Retinal pigment epithelial cell (primary cell): ENCODE results near the gene TEAD1.

Experiments
- DNase-seq: peaks from one replicate; pipeline ENCODE4 v3.0.0-alpha.2; 2010; ENCODE audit warnings: low read depth
- H3K4me3 ChIP-seq: 2 replicates; pipeline ENCODE4 v1.5.1; 2011; ENCODE audit warnings: mild to moderate bottlenecking, low read length, control low read depth, moderate library complexity
- CTCF ChIP-seq: conservative IDR thresholded peaks from 2 replicates; pipeline ENCODE4 v1.5.1; 2011; ENCODE audit warnings: low read depth, low read length, control low read depth, inconsistent platforms

The TEAD1 gene

GRCh38 chr11:12800871-12801270 is 126.7 kb downstream of the TEAD1 start:
- no peak for TF ChIP-seq CTCF
- no peak for DNase-seq
- H3K4me3 ChIP-seq = no peak overlapping the region

GRCh38 chr11:12801976-12802375 is 127.8 kb downstream of the TEAD1 start:
- H3K4me3 ChIP-seq = no peak overlapping the region
- no peak for DNase-seq
- no peak for TF ChIP-seq CTCF

- peak; percentile 94 for DNase-seq
- no peak for TF ChIP-seq CTCF
- no peak overlapping the region for H3K4me3 ChIP-seq
These were observed 128.3 kb downstream of the TEAD1 start for GRCh38 chr11:12802418-12803085.

GRCh38 chr11:12803086-12803826 is 129.0 kb downstream of the TEAD1 start:
- DNase-seq = peak; percentile 91
- H3K4me3 ChIP-seq = no peak overlapping the region
- TF ChIP-seq CTCF = no peak

GRCh38 chr11:12806113-12806512 is 131.9 kb downstream of the TEAD1 start:
- no peak for TF ChIP-seq CTCF
- H3K4me3 ChIP-seq = no peak overlapping the region
- no peak for DNase-seq

GRCh38 chr11:12807621-12808020 is 133.4 kb downstream of the TEAD1 start:
- H3K4me3 ChIP-seq = no peak overlapping the region
- TF ChIP-seq CTCF = no peak
- DNase-seq = no peak

DNA sequence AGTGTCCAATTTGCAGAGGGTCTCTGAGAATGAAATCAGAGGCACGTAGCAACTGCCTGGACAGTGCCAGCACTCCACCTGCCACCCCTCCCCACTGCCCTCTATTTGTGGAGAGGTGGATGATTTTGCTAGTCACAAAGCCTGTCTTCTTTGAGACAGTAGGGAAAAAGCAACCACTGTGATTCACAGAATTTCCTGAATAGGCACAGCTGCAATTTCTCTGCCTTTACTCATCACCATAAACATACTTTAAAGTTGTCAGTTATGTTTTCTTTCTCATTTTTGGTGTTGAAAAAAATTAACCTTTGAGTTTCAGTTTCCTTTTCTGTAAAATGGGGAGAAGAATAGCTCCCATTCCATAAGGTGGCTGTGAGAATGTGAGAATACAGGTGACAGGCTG is 134.3 kb downstream of the TEAD1 start:
- DNase-seq = no peak
- TF ChIP-seq CTCF = no peak
- H3K4me3 ChIP-seq = no peak overlapping the region
